ENCODE data around the gene ABL1.

ABL1 gene

GRCh38 chr9:130899051-130899748 lies 64.1 kb downstream of the ABL1 start:
- TF ChIP-seq CTCF (IDR thresholded peaks at IDR 0.05): no peak

DNA sequence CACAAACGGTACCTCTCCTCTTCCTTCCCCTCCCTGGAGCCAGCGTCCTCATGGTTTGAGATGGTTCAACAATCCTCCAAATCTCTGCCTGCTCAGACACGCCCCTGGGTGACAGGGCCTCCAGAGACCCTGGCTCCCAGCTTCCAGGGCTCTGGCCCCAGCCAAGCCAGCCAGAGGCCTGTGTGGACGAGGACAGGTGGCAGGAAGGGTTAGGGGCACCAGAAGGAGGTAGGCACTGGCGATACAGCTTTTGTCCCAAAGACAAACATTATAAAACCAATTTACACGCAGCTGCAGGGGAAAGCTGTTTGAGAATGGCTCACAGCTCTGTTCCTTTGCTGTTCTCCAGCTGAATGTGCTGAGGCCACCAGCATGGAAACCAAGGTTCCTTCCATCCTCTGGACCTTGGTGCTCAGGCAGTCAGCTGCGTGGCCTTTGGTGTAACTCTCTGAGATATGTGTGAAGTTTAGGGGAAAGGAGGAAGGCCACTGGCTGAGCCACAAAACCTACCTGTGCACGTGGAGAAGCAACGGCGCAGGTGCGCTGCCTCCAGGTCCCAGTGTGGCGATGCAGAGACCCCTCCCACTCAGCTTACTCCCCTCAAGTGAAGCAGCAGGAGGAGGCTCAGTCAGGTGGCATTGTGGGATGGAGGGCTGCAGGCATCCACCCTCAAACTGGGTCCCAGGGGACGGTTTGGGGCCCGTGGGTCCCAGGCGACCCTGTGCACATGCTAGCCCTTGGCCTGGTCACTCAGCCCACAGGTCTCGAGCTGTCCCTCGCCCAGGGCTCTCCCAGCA lies 65.8 kb downstream of the ABL1 start:
- TF ChIP-seq CTCF (IDR thresholded peaks at IDR 0.05): no peak

DNA sequence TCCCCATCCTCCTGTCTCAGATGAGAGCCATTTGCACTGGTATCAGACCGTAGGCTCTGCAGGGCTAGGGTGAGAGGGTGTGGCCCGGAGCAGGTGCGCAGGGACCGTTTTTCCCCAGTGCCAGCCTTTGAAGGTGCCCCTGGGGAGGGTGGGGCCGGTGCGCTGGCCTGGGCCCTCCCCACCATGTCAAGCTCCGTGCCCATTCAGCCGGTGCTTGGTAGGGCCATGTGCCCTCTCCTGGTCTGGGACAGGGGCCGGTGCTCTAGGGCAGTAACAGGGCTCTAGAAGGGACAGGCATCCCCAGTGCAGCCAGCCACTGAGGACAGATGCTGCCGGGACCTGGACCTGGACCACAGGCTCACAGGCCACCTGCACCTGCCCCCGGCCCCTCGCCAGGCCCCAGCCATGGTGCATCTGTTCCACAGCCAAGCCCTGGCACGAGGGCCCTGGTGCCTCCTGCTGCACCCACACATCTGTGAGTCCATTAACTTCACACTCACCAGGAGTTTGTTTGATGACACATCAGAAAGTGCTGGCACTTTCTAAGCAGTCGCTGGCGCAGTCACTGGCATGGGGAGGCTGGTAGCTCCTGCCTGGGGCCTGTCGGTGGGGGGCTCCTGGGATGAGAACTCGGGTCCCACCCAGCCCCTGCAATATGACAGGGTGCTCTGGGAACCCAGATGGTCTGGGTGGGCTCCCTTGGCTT lies 66.6 kb downstream of the ABL1 start:
- no peak for TF ChIP-seq CTCF (IDR thresholded peaks at IDR 0.05)

DNA sequence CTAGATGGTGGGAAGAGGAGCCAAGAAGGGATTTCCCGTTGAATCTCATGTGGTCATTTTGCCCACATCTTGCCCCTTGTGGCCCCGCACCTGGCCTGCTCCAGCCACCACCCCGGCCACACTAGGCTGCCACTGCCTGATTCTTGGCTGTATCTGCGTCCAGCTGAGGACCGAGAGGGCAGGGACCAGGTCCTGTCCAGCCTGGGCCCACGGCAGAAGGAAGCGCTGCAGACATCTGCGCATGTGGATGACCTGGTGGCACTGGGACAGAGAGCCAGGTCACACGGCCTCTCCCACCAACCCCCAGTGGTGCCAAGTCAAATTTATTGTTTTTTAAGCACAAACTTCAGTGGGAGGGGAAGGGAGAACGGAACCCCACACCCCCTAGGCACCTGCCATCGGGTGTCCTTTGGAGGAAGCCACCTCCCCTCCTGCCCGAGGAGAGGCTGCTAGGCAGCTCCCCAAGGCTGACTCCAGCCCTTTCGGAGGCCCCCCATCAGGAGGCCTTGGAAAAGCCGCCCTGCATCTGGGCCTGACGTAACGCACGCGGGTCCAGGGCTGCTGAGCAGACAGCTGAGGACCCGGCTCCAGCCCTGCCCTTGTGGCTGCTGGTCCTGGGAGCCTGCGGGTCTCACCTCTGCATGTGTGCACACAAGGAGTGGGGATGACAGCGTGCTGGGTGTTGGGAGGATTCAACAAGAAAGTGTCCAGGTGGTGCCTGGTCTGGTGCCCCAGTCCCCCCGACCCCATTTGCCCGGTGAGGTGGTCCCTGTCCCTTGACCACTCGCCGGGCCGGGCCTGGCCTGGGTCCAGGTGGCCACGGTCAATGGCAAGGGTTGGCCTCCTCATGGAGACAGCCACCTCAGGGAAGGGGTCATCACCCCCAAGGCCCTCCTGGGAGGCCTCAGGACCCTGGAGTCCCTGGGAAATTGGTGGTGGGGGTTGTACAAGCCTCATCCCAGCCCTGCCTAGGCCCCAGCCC lies 67.4 kb downstream of the ABL1 start:
- no peak for TF ChIP-seq CTCF (IDR thresholded peaks at IDR 0.05)

GRCh38 chr9:130903194-130904069 lies 68.4 kb downstream of the ABL1 start:
- TF ChIP-seq CTCF (IDR thresholded peaks at IDR 0.05): no peak

GRCh38 chr9:130904070-130905044 lies 69.3 kb downstream of the ABL1 start:
- no peak for TF ChIP-seq CTCF (IDR thresholded peaks at IDR 0.05)
